H1 (cell line): ENCODE measurements around the gene TFPT. TPM values are rescaled to one million over a fixed set of nuclear protein-coding genes. Genes with fewer than 3 reads are reported as not detected.
A peak's percentile ranks its signal among the peaks of the same experiment; 100 is the strongest.

Experiments
- ATF3 ChIP-seq: IDR thresholded peaks from 2 replicates; pipeline ENCODE4 v1.6.1; 2011; ENCODE audit warnings: low read depth, mild to moderate bottlenecking, low read length; ENCODE audit not compliant: insufficient read depth
- CTBP2 ChIP-seq: IDR thresholded peaks from 2 replicates; pipeline ENCODE4 v1.7.0; 2011; ENCODE audit warnings: borderline replicate concordance, mild to moderate bottlenecking, moderate library complexity, mixed read lengths, low read length; ENCODE audit not compliant: insufficient read depth, insufficient read length
- FOSL1 ChIP-seq: IDR thresholded peaks from 2 replicates; pipeline ENCODE4 v1.6.1; 2011; ENCODE audit warnings: mild to moderate bottlenecking, low read depth, low read length, moderate library complexity; ENCODE audit not compliant: insufficient read depth
- HDAC2 ChIP-seq, 2 experiments: fragments of 300-600 bp in 1 of 2; sonication (generic) in 1 of 2; IDR thresholded peaks; 2 replicates each; pipeline ENCODE4 v1.6.1; 2011 to 2012; ENCODE audit warnings: low read depth in 2 of 2, low read length in 2 of 2, mild to moderate bottlenecking in 2 of 2, moderate library complexity in 2 of 2, borderline replicate concordance in 1 of 2, inconsistent platforms in 1 of 2
- PHF8 ChIP-seq: fragments of 200-600 bp; sonication (generic); conservative IDR thresholded peaks from 2 replicates; pipeline ENCODE4 v1.7.1; 2012; ENCODE audit warnings: low read depth, mild to moderate bottlenecking, inconsistent platforms, low read length, moderate library complexity
- RNF2 ChIP-seq: fragments of 200-900, 300-1000 bp; sonication (generic); IDR thresholded peaks from 2 replicates; pipeline ENCODE4 v1.7.1; 2016; ENCODE audit warnings: borderline replicate concordance, low read depth, mild to moderate bottlenecking, antibody characterized with exemption, low read length; ENCODE audit not compliant: poor library complexity, severe bottlenecking; ENCODE audit errors: missing control alignments
- RXRA ChIP-seq: IDR thresholded peaks from 2 replicates; pipeline ENCODE4 v1.6.1; 2011; ENCODE audit warnings: low read depth, mild to moderate bottlenecking, low read length, moderate library complexity; ENCODE audit not compliant: insufficient read depth
- SP1 ChIP-seq: IDR thresholded peaks from 2 replicates; pipeline ENCODE4 v1.6.1; 2011; ENCODE audit warnings: low read depth, low read length
- polyA plus RNA-seq, 7 experiments: library from polyadenylated mRNA; depleted of rRNA in 3 of 7; stranded (reverse) in 5 of 7; unstranded in 2 of 7; fragments of >200 nt in 5 of 7; fragments of 200-250 nt in 2 of 7; gene quantifications; 1 replicate in 5 of 7; 2 replicates in 1 of 7; 4 replicates in 1 of 7; pipeline versions ENCODE4 v1.2.1 to v1.2.3, GENCODE V29; 2011 to 2013; ENCODE audit warnings: missing spikeins in 2 of 7, mixed read lengths in 2 of 7
- total RNA-seq: library from RNA; stranded (reverse); fragmentation: NEBNext Ultra II Directional; extraction: Animal tissue kit (Norgen Biotek cat#: 25700); gene quantifications from 2 replicates; pipeline ENCODE4 v1.2.1, GENCODE V29; 2021

Gene TFPT
- total and polyA plus RNA-seq, 2 of the 8 experiments (the other 6 are each of a cell fraction or from before 2014, with no cell fraction given), result 10.4 to 17.7 TPM

- TF ChIP-seq PHF8, result 0 out of 2 replicates have a peak, but pooled peaks have one; percentile 23
- peak; percentile 97 for TF ChIP-seq CTBP2
- peak in 1 of 2 experiments; percentile 87; a peak in 1 of 4 replicates for TF ChIP-seq HDAC2 (IDR thresholded peaks at IDR 0.05; ENCODE audit: borderline replicate concordance in 1 of 2, low read depth in 2 of 2, low read length in 2 of 2)
- peak; percentile 27; the same call in 1 of the 2 replicates for TF ChIP-seq ATF3
- TF ChIP-seq SP1, result no peak
- TF ChIP-seq FOSL1, result 0 out of 2 replicates have a peak, but pooled peaks have one; percentile 25
- TF ChIP-seq RXRA, result peak; percentile 70; the same call in 1 of the 2 replicates
- TF ChIP-seq RNF2, result peak; percentile 71
Measured at GRCh38 chr19:54133312-54133956, 18.0 kb upstream of the TFPT start (continued).
